K562 (cell line): ENCODE measurements around the gene LIMD2. TPM values are rescaled to one million over a fixed set of nuclear protein-coding genes. Genes with fewer than 3 reads are reported as not detected.

Experiments
- ZBTB11 ChIP-seq, 3 experiments: fragments of 200-800 bp in 1 of 3; fragments of 250-450 bp in 1 of 3; fragments of 450-650 bp in 1 of 3; sonication (Bioruptor Pico) in 1 of 3; sonication (Bioruptor generic) in 1 of 3; formaldehyde crosslinking in 1 of 3; IDR thresholded peaks; 2 replicates each; pipeline versions ENCODE4 v1.6.1 to v1.8.0; 2016 to 2022; ENCODE audit warnings: mild to moderate bottlenecking in 2 of 3, missing genetic modification characterization in 2 of 3, missing compliant biosample characterization in 1 of 3, moderate library complexity in 1 of 3
- ZBTB33 ChIP-seq: sonication (generic); formaldehyde crosslinking; IDR thresholded peaks from 2 replicates; pipeline ENCODE4 v1.8.1; 2023; ENCODE audit warnings: mild to moderate bottlenecking, missing genetic modification reagents
- polyA plus RNA-seq, 8 experiments: library from polyadenylated mRNA; depleted of rRNA in 4 of 8; stranded (reverse) in 5 of 8; unstranded in 3 of 8; fragments of >200 nt; fragmentation: Nextera tagmentation in 2 of 8; fragmentation: Illumina TruSeq in 1 of 8; extraction: Ambion mirVana in 2 of 8; extraction: Trizol in 1 of 8; gene quantifications; 2 replicates each; pipeline versions ENCODE4 v1.2.1 to v1.2.3, GENCODE V29; 2011 to 2014; ENCODE audit warnings: inconsistent platforms in 1 of 8, missing spikeins in 1 of 8
- total RNA-seq, 7 experiments: library from RNA; depleted of rRNA in 6 of 7; stranded (reverse); fragments of >200 nt in 6 of 7; fragmentation: Illumina TruSeq in 2 of 7; extraction: Trizol in 2 of 7; gene quantifications; 2 replicates each; pipeline versions ENCODE4 v1.2.1 to v1.2.3, GENCODE V29; 2011 to 2021; ENCODE audit warnings: low replicate concordance in 1 of 7

LIMD2 gene
- total and polyA plus RNA-seq, 9 of the 15 experiments (the other 6 are each of a cell fraction or from before 2014, with no cell fraction given) = 0.07 to 11.2 (median 2.8) TPM

GRCh38 chr17:63700528-63701455, 867 bp upstream of the LIMD2 start (continued):
- 0 out of 6 replicates have a peak, but pooled peaks of 1 of the 3 experiments have one; percentile 21 for TF ChIP-seq ZBTB11 (CRISPR knock-in tag; IDR thresholded peaks at IDR 0.05)
- TF ChIP-seq ZBTB33 (CRISPR knock-in tag) = peak; percentile 86
